Sigmoid colon (tissue), 7 donors: ENCODE results near the gene THYN1. TPM values are rescaled to one million over a fixed set of nuclear protein-coding genes. Genes with fewer than 3 reads are reported as not detected.

Experiments
- DNase-seq: peaks from one replicate; pipeline ENCODE4 v3.0.0-alpha.2; 2019
- H3K27ac ChIP-seq, 4 donors: fragments of 200-600 bp; sonication (generic); one replicate each; pipeline ENCODE4 v1.5.1; 2016 to 2019; ENCODE audit warnings: mild to moderate bottlenecking in 1 of 4
- H3K27me3 ChIP-seq, 3 donors: fragments of 200-600 bp; sonication (generic); one replicate each; pipeline ENCODE4 v1.5.1; 2019; ENCODE audit warnings: mild to moderate bottlenecking in 1 of 3
- H3K36me3 ChIP-seq, 4 donors: fragments of 200-600 bp; sonication (generic); one replicate each; pipeline ENCODE4 v1.5.1; 2016 to 2019
- H3K4me1 ChIP-seq, 4 donors: fragments of 200-600 bp; sonication (generic); one replicate each; pipeline ENCODE4 v1.5.1; 2017 to 2019
- H3K4me3 ChIP-seq, 4 donors: fragments of 200-600 bp; sonication (generic); one replicate each; pipeline ENCODE4 v1.5.1; 2017 to 2019; ENCODE audit warnings: mild to moderate bottlenecking in 2 of 4, moderate library complexity in 1 of 4
- H3K9me3 ChIP-seq, 4 donors: fragments of 200-600 bp in 3 of 4; sonication (generic) in 3 of 4; one replicate each; pipeline versions ENCODE4 v1.5.1 to v1.6.1; 2013 to 2019
- CTCF ChIP-seq, 4 experiments: fragments of 450-650 bp in 3 of 4; fragments of 200-600 bp in 1 of 4; IDR thresholded peaks; one replicate each; pipeline ENCODE4 v1.5.1; 2016 to 2019; ENCODE audit warnings: antibody characterized with exemption in 4 of 4, mild to moderate bottlenecking in 3 of 4, moderate library complexity in 2 of 4
- EP300 ChIP-seq, 4 donors: sonication (generic); formaldehyde crosslinking; IDR thresholded peaks; one replicate each; pipeline ENCODE4 v1.6.1; 2017; ENCODE audit warnings: antibody characterized with exemption in 4 of 4
- POLR2A ChIP-seq, 2 donors: fragments of 450-650 bp; IDR thresholded peaks; one replicate each; pipeline ENCODE4 v1.6.1; 2016; ENCODE audit warnings: antibody characterized with exemption in 2 of 2, mild to moderate bottlenecking in 2 of 2, moderate library complexity in 2 of 2
- POLR2AphosphoS5 ChIP-seq, 4 donors: sonication (generic); formaldehyde crosslinking; IDR thresholded peaks; one replicate each; pipeline ENCODE4 v1.6.1; 2017; ENCODE audit warnings: antibody characterized with exemption in 4 of 4
- WGBS, 2 donors: extraction: QIAGEN DNeasy Blood & Tissue Kit; methylation state at CpG; one replicate each; pipeline ENCODE4 v1.1.7; 2013; 5-methylcytosine and 5-hydroxymethylcytosine counted together
- intact Hi-C: fragments of 100-400 bp; cut with DNase I; formaldehyde crosslinking; loops from one replicate; pipeline ENCODE4 v1.15.1; 2023
- polyA plus RNA-seq, 3 donors: library from polyadenylated mRNA; stranded (reverse); fragments of 200-250 nt; gene quantifications; one replicate each; pipeline ENCODE4 v1.2.3, GENCODE V29; 2013
- total RNA-seq, 4 donors: library from RNA; depleted of rRNA; stranded (reverse); fragments of >200 nt; gene quantifications; one replicate each; pipeline ENCODE4 v1.1.0, GENCODE V29; 2016
- donor health status: healthy with polysubstance abuse.
- donor health status: Bipolar disorder and iron deficiency.
- donor health status: healthy.

The THYN1 gene
- total and polyA plus RNA-seq, 7 donors = 38.1 to 92.2 (median 69.9) TPM

- no peak for DNase-seq
- 14 to 15% methylated on average over 5 of the region's 5 CpGs for WGBS, 2 donors
- peaks cover 48 to 86% (median 76%) of the 10 kb centered on the region in 3 donors for H3K27me3 ChIP-seq
- TF ChIP-seq CTCF (IDR thresholded peaks at IDR 0.05) = no peak
- no peak for TF ChIP-seq EP300 (IDR thresholded peaks at IDR 0.05)
- TF ChIP-seq POLR2AphosphoS5 (IDR thresholded peaks at IDR 0.05) = peak in 1 of 4 donors; percentile 23
- TF ChIP-seq POLR2A (IDR thresholded peaks at IDR 0.05) = no peak
- H3K36me3 ChIP-seq = no peaks in the 10 kb centered on the region
- H3K4me1 ChIP-seq = peaks cover 0 to 23% (median 18%) of the 10 kb centered on the region in 4 donors
- no peaks in the 10 kb centered on the region for H3K9me3 ChIP-seq
- peak overlapping the region in 1 of 4 donors; percentile 43 for H3K27ac ChIP-seq
- intact Hi-C loops = loop anchor here (5.0 kb wide), 1 partner anchor 57 kb away; the partner anchor contains the start of gene GLB1L2
- H3K4me3 ChIP-seq = peak overlapping the region in 2 of 4 donors; percentile 37 to 45
Measured at GRCh38 chr11:134275188-134275533, 22.0 kb upstream of the THYN1 start.

GRCh38 chr11:134273317-134273712 is 20.2 kb upstream of the THYN1 start:
- H3K36me3 ChIP-seq = no peaks in the 10 kb centered on the region
- no peak for DNase-seq
- WGBS, 2 donors = 23 to 33% methylated on average over 3 of the region's 3 CpGs
- no peak overlapping the region for H3K4me3 ChIP-seq
- no peak for TF ChIP-seq POLR2AphosphoS5 (IDR thresholded peaks at IDR 0.05)
- peaks cover 0 to 23% (median 18%) of the 10 kb centered on the region in 4 donors for H3K4me1 ChIP-seq
- peaks cover 48 to 82% (median 74%) of the 10 kb centered on the region in 3 donors for H3K27me3 ChIP-seq
- no peak overlapping the region for H3K27ac ChIP-seq
- intact Hi-C loops = no loop called here
- no peaks in the 10 kb centered on the region for H3K9me3 ChIP-seq

- Histone ChIP-seq H3K4me3 (no peak overlapping the region), H3K27me3 (peaks cover 48 to 77% (median 67%) of the 10 kb centered on the region in 3 donors), H3K27ac (no peak overlapping the region), H3K36me3 (no peaks in the 10 kb centered on the region), H3K9me3 (no peaks in the 10 kb centered on the region), H3K4me1 (peaks cover 0 to 23% (median 18%) of the 10 kb centered on the region in 4 donors)
- no peak for DNase-seq
- 33 to 43% methylated on average over 18 of the region's 18 CpGs for WGBS, 2 donors
- TF ChIP-seq CTCF (IDR thresholded peaks at IDR 0.05) (no peak), POLR2A (IDR thresholded peaks at IDR 0.05) (no peak), POLR2AphosphoS5 (IDR thresholded peaks at IDR 0.05) (no peak), EP300 (IDR thresholded peaks at IDR 0.05) (no peak)
- intact Hi-C loops = no loop called here
Measured at GRCh38 chr11:134272381-134273316, 19.5 kb upstream of the THYN1 start.

- no peak for DNase-seq
- Histone ChIP-seq H3K27me3 (peaks cover 42 to 70% (median 61%) of the 10 kb centered on the region in 3 donors), H3K4me1 (peaks cover 0 to 18% (median 16%) of the 10 kb centered on the region in 4 donors), H3K9me3 (no peaks in the 10 kb centered on the region), H3K4me3 (no peak overlapping the region), H3K36me3 (no peaks in the 10 kb centered on the region), H3K27ac (no peak overlapping the region)
- WGBS, 2 donors = 85 to 92% methylated on average over 4 of the region's 4 CpGs
- TF ChIP-seq POLR2A (IDR thresholded peaks at IDR 0.05) = no peak
- intact Hi-C loops = no loop called here
Measured at GRCh38 chr11:134271978-134272377, 18.8 kb upstream of the THYN1 start.

GRCh38 chr11:134270250-134270714 is 17.1 kb upstream of the THYN1 start:
- peaks cover 25 to 53% (median 44%) of the 10 kb centered on the region in 3 donors for H3K27me3 ChIP-seq
- intact Hi-C loops = no loop called here
- DNase-seq = no peak
- H3K27ac ChIP-seq = no peak overlapping the region
- peaks cover 0 to 2% (median 0%) of the 10 kb centered on the region in 4 donors for H3K36me3 ChIP-seq
- WGBS, 2 donors = 30 to 41% methylated on average over 5 of the region's 5 CpGs
- H3K9me3 ChIP-seq = no peaks in the 10 kb centered on the region
- H3K4me3 ChIP-seq = no peak overlapping the region
- TF ChIP-seq EP300 (IDR thresholded peaks at IDR 0.05) (no peak), POLR2A (IDR thresholded peaks at IDR 0.05) (no peak), POLR2AphosphoS5 (IDR thresholded peaks at IDR 0.05) (no peak), CTCF (IDR thresholded peaks at IDR 0.05) (no peak)
- H3K4me1 ChIP-seq = peaks cover 0 to 5% (median under 1%) of the 10 kb centered on the region in 4 donors
